ENCODE measurements around the gene TANC1.

Gene TANC1

DNA sequence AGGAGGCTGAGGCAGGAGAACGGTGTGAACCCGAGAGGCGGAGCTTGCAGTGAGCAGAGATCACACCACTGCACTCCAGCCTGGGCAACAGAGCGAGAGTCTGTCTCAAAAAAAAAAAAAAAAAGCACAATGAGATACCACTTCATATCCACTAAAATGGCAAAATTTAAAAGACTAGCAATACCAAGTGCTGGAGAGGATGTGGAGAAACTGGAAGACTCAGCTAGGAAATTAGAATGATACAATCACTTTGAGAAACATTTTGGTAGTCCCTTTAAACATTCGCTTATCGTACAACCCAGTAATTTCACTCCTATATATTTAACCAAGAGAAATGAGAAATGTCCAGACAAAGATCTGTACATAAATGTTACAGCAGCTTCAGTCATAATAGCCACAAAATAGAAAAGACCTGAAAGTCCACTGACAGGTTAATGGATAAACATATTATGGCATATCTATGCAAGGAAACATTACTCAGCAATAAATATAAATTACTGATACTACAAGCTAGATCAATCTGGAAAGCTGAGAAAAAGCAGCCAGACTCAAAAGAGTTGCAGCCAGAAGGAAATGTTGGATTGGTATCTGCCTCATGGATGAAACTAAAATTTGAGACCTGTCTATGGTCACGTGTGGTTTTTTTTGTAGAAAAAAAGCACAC is 278.0 kb downstream of the TANC1 start:
- no peak for DNase-seq (ENCODE audit: low read depth in 4 of 4, low spot score in 1 of 4)

DNA sequence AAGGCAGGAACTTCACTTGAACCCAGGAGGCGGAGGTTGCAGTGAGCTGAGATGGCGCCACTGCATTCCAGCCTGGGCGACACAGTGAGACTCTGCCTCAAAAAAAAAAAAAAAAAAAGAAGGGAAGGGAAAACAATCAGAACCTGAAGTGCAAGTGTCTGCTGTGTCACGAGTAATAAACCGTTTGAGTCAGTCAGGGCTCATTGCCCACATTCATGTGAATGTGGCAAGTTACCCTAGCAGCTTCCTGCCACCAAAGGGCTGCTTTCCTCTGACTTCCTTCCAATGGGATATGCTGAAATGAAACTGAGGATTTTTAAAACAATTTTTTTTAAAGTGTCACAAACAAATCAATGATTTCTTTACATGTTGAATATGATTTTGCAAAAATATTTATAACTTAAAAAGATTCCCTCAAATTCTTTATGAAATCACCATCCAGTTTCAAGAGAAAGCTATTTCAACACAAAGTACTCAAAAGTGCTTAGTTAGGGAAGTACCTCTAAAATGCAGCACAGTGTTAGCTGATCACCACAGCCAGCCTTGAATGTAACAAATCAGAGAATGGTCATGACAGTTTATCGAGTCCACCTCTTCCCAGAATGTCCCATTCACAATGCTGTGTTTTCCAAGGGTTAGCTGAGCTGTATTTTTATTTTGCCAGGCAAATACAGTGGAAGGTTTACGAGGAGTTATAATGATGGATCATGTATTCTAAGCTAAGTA is 281.7 kb downstream of the TANC1 start:
- no peak for DNase-seq (ENCODE audit: low read depth in 4 of 4, low spot score in 1 of 4)

GRCh38 chr2:159251296-159252173 is 283.1 kb downstream of the TANC1 start:
- DNase-seq (ENCODE audit: low read depth in 4 of 4, low spot score in 1 of 4): no peak

DNA sequence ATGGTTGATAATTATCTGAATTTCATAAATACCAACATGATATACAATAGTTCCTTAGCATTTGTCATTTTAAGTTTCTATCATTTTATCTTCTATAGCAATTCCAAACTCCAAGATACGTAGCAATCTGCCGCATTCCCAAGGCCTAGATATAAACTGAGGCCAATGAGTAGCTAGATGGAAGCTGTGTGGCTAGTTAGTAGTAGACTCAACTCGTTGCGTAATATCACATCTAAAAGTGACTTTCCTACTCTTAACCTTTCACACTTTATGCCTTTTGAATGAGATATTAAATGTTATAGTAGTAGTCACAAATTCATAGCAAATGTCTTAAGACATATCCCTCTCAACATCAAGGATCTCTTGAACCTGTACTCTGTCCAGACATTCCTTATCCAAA is 284.5 kb downstream of the TANC1 start:
- DNase-seq (ENCODE audit: low read depth in 4 of 4, low spot score in 1 of 4): no peak

- no peak for DNase-seq (ENCODE audit: low read depth in 4 of 4, low spot score in 1 of 4)
These were observed 287.7 kb downstream of the TANC1 start for GRCh38 chr2:159256159-159256558.

GRCh38 chr2:159262226-159262625 is 293.8 kb downstream of the TANC1 start:
- DNase-seq (ENCODE audit: low read depth in 4 of 4, low spot score in 1 of 4): no peak

DNA sequence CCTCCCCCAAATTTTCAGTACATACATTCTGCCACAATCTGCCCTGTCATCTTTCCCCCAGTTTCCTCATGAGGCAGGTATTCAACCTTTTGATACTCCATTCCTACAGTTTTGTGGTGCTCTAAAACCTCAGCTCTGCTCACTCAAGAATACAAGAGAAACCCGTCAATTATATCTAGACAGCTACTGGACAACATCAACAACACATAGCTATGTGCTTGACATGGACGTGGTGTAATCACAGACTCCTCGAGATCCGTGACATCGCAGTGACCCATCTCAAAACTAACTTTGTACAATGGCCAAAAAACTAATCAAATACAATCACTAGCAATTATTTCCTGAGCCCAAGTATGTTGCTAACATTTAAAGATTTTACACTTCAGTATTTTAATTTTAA is 294.5 kb downstream of the TANC1 start:
- no peak for DNase-seq (ENCODE audit: low read depth in 4 of 4, low spot score in 1 of 4)

DNA sequence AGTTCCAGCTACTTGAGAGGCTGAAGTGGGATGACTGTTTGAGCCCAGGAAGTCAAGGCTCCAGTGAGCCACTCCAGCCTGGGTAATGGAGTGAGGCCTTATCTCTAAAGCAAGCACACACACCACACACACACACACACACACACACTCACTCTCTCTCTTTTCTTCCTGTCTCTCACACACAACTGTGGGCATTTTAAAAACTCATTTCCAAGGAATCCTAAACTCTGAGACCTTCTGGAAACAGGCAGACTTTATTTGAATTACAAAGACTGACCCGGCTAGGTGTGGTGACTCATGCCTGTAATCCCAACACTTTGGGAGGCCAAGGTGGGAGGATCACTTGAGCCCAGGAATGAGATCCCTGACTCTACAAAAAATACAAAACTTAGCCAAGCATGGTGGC is 296.7 kb downstream of the TANC1 start:
- no peak for DNase-seq (ENCODE audit: low read depth in 4 of 4, low spot score in 1 of 4)

GRCh38 chr2:159266554-159266953 is 298.1 kb downstream of the TANC1 start:
- no peak for DNase-seq (ENCODE audit: low read depth in 4 of 4, low spot score in 1 of 4)

DNA sequence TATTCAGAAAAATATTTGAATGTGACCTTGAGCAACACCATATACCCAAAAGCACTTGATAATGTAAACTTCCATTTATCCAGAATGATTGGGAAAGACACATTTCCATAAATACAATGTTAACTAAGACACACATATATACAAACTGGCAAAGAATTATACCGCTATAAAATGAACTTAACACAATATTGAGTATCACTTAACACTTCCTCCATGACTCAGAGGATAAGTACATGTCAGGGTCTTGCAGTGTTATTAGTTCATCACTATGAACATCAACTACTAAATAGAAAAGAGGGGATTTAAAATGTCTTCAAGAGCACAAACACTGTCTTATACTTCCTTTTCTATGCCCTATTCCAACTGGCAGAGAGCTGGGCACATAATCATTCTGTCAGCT is 299.5 kb downstream of the TANC1 start:
- no peak for DNase-seq (ENCODE audit: low read depth in 4 of 4, low spot score in 1 of 4)

DNA sequence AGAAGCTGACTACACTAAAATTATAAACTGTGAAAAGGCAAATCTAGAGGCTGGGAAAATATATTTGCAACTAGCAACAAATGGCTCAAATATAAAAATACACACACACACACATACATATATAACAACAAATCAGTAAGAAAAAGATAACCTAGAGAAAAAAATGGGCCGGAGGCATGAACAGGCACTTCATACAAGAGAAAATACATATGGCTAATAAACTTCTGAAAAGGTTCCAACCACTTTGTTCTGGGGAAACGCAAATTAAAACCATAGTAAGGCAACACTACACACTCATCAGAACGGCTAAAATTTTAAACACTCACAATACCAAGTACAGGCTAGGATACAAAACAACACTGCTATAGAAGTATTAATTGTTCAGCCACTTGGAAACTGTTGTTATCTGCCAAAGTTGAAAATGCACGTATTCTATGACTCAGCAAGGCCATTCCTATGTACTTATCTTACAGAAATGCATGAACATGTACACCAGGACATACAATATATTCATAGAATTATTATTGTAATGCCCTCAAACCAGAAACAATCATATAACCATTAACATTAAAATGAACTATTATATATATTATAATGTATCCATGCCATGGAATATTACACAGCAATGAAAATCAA is 302.4 kb downstream of the TANC1 start:
- DNase-seq (ENCODE audit: low read depth in 4 of 4, low spot score in 1 of 4): no peak

DNA sequence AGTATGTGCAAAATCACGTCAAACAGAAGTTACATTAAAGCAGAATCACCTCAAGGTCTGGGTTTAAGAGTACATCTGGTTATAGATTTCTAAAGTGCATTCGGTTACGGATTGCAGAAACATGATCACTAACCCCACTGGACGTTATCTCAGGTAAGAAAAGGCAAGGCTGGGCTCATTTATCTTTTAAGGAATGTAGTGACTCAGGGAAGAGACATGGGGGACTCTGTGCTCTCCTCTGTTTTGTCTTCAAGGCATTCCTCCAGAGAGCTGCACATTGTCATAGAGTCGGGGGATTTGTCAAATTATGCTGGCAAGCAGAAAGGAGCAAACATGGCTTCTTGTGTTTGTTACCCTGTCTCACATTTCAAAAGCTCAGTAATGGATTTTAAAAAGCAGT is 303.7 kb downstream of the TANC1 start:
- no peak for DNase-seq (ENCODE audit: low read depth in 4 of 4, low spot score in 1 of 4)

- DNase-seq (ENCODE audit: low read depth in 4 of 4, low spot score in 1 of 4): no peak
These were observed 306.7 kb downstream of the TANC1 start for GRCh38 chr2:159275111-159275510.

DNA sequence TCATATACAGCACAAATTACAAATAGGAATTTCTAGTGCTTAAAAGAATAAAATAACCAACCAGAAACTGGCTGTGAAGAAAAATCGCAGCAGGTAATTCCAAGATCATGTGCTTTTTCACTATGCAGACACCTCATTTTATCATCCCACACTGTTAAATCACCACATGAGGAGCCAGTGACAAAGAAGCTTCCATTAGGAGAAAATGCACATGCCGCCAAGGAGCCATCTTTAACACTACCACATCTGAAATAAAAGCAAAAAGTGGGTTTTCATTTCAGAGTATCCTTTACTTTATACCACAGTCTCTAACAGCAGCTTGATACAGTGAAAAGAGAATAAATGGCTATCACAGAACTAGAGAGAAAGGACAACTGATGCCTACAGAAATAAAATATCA is 311.3 kb downstream of the TANC1 start:
- no peak for DNase-seq (ENCODE audit: low read depth in 4 of 4, low spot score in 1 of 4)

DNA sequence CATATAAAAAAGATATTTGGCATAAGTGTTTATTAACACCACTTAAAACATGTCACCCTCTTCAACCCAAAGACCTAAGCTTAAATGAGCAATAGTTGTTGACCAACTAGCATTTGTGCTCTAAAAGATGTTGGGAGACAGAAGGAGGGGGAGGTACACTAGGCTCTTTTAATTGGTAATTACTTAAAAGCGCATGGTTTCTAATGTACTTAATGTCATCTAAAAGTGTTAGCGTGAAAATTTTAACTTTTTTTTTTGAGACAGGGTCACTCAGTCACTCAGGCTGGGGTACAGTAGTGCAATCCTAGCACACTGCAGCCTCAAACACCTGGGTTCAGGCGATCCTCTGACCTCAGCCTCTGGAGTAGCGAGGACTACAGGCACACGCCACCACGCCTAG is 312.6 kb downstream of the TANC1 start:
- DNase-seq (ENCODE audit: low read depth in 4 of 4, low spot score in 1 of 4): no peak

All from stimulated activated CD4-positive, alpha-beta T cell treated with anti-CD3 and anti-CD28 coated beads, Interleukin-1b, Interleukin-23, amount 100 ng/mL, for 24 hours (primary cell).